Middle frontal gyrus (tissue), 1 donor: ENCODE measurements around the gene ASB14.
"Not testable (repeated sequence)": the region's sequence is repeated elsewhere in the genome, so short reads cannot be mapped to it uniquely, and the experiment has no call there.

Source experiments
- DNase-seq: peaks from one replicate; pipeline ENCODE4 v3.0.0-alpha.2; 2015; ENCODE audit warnings: low spot score; ENCODE audit errors: extremely low spot score

The ASB14 gene

GRCh38 chr3:57292159-57292896, at the start of gene ASB14:
ASB14 (minus strand) TSS chr3:57292685; CDS start chr3:57292033, 652 bp downstream.
- no peak for DNase-seq

DNA sequence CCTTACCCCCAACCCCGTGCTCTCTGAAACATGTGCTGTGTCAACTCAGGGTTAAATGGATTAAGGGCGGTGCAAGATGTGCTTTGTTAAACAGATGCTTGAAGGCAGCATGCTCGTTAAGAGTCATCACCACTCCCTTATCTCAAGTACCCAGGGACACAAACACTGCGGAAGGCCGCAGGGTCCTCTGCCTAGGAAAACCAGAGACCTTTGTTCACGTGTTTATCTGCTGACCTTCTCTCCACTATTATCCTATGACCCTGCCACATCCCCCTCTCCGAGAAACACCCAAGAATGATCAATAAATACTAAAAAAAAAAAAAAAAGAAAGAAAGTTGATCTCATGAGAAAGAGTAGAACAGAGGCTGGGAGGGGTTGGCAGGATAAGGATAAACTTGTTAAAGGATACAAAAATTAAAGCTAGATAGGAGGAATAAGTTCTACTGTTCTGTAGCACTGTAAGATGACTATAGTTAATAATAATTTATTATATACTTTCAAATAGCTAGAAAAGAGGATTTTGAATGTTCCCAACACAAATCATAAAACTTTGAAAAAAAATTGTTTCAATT, 46.7 kb upstream of the ASB14 start:
- not testable (repeated sequence) for DNase-seq

GRCh38 chr3:57338272-57339070, 46.0 kb upstream of the ASB14 start:
- DNase-seq: not testable (repeated sequence)

GRCh38 chr3:57335283-57335938, 42.9 kb upstream of the ASB14 start:
- DNase-seq: no peak

GRCh38 chr3:57331078-57331610, 38.7 kb upstream of the ASB14 start:
- no peak for DNase-seq

DNA sequence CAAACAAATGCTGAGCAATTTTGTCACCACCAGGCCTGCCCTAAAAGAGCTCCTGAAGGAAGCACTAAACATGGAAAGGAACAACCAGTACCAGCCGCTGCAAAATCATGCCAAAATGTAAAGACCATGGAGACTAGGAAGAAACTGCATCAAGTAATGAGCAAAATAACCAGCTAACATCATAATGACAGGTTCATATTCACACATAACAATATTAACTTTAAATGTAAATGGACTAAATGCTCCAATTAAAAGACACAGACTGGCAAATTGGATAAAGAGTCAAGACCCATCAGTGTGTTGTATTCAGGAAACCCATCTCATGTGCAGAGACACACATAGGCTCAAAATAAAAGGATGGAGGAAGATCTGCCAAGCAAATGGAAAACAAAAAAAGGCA, 34.0 kb upstream of the ASB14 start:
- not testable (repeated sequence) for DNase-seq

DNA sequence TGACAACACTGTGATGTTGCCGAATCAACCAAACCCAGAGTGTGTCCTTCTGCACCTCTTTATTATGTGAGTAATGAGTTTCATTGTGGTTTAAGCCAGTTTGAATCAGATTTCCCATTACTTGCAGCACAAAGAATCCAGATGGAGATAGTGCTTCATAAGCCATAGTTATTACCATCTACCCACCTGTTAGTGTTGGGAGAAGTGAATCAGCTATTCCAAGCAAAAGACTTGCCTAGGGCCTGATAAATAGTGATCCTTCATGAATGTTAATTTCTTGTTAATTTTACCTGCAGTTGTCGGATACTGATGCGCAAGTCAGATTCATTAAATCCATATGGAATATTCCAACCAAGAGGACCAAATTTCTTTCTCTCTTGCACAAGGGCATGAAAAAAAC, 21.7 kb upstream of the ASB14 start:
- no peak for DNase-seq

DNA sequence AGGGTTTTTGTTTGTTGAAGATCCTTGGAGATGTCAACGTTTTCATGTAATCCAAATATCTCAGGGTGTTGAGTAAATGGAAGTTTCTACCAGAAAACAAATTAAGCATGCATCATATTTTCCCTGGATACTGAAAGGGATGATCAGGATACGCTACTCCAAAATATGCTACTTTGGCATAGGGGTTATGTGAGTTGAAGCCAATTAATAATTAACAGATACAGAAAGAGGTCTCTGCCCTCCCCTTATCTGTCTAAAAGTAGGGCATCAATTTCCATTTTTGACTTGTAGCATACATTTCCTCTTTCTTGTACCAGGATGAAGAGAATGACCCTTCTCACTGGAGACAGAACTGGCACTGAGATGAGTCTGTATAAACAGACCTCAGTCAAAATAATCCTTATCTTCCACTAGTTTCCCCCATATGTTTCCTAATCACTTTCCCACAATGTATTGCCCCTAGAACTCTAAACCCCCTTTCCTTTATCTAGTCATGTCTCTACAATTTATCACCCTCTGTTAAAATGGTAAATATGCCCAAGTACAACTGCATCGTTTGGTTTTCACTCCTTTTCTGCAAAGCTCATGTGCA, 17.4 kb upstream of the ASB14 start:
- no peak for DNase-seq

DNA sequence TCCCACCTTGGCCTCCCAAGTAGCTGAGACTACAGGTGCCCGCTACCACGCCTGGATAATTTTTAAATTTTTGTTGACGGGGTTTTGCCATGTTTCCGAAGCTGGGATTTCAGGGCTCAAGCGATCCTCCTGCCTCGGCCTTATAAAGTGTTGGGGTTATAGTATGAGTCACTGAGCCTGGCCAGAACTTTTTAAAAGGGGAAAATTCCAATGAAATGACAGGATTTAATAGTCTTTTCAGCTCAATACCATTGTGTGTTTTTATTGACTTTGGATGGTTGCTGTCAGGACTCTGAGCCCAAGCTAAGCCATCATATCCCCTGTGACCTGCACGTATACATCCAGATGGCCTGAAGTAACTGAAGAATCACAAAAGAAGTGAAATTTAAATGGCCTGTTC, 11.0 kb upstream of the ASB14 start:
- not testable (repeated sequence) for DNase-seq

DNA sequence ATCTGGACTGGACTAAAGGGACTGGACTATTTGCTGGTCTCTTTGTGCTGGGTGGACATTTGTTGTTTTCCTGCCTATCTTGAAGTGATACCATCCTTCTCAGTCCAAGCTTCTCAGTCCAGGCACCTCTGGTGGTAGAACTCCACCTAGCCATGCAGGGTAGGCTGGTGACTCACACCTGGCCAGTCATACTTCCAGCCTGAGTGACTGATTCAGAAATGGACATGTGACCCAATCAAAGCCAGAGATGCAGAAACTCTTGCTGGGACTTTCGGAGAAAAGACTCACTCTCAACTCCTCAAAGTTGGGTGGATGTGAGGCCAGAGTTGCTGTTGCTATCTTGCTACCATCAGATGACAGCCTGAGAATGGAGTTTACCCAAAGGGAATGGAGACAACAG, 5.6 kb upstream of the ASB14 start:
- no peak for DNase-seq

GRCh38 chr3:57292897-57293526, 527 bp upstream of the ASB14 start:
- DNase-seq: no peak

GRCh38 chr3:57288403-57288802, 4.1 kb downstream of the ASB14 start:
- no peak for DNase-seq

DNA sequence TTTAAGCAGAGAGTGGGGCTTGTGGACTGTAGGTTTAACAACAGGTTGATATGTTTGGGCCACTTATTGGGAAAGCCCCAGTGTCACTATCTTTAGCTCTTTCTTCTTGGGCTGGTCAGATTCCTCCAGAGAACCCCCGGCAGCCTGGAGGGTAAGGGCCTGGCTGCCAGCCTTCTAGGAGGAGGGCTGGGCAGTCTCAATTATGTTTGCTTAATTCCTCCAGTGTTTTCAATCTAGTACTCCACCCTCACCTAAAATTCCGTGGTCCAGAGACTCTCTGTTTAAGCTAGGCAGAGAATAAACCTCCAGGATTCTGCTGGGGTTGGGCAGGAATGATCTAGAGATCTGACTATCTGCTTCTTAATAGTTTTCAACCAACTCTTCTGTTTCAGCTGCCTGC, 5.3 kb downstream of the ASB14 start:
- no peak for DNase-seq

DNA sequence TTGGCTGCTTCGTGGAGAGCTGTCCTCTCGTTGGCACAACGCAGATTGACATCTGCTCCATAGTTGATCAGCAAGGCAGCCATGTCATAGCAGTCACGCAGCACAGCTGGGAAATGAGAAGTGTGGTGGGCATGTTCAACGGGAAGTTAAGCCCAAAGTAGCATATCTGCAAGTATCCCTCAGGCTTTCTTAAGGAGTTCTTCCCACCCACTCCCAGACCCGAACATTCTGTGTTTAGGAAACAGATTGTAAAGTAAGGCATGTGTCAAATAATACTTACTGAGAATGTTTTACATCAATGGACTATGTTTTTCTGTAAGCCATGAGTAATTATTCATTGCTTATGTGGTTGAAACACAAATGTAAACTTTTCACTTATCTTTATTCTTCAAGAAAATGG, 9.2 kb downstream of the ASB14 start:
- no peak for DNase-seq

- no peak for DNase-seq
Observed at GRCh38 chr3:57281715-57282114, 10.8 kb downstream of the ASB14 start.

DNA sequence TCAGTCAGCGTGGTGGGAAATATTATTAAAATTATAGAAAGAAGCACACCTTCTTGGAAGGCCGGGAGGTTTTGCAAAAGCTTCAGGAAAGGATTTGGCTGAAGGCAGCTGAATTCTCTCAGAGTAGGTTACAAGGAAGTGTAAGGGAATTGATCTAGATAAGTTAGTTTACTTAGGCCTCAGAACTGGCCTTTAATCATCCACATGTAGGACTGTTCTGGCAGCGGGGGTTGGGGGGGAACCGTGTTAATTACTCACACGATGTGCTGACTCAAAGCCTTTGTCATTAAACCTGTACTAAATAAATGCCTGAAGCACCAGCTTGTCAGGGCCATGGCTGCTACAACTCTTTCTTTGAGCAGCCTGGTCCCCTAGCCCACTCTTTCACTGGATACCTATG, 12.8 kb downstream of the ASB14 start:
- no peak for DNase-seq

- no peak for DNase-seq
Observed at GRCh38 chr3:57278237-57278636, 14.2 kb downstream of the ASB14 start.

DNA sequence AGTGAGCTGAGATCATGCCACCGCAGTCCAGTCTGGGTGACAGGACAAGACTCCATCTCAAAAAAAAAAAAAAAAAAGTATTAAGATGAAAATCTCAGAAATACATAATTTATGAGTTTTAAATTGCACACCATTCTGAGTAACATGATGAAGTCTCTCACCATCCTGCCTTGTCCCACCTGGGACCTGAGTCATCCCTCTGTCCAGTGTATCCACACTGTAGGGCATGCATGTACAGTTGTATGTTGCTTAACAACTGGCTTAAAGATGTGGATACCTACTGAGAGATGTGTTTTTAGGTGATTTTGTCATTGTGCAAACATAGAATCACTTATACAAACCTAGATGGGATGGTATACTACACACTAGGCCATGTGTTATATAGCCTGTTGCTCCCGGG, 17.1 kb downstream of the ASB14 start:
- DNase-seq: no peak

GRCh38 chr3:57274845-57275244, 17.6 kb downstream of the ASB14 start:
- DNase-seq: no peak

- no peak for DNase-seq
Observed at GRCh38 chr3:57268416-57268815, 24.1 kb downstream of the ASB14 start.

- DNase-seq: no peak
Observed at GRCh38 chr3:57261929-57262328, 30.6 kb downstream of the ASB14 start.
